WTC11 (cell line): ENCODE results near the gene IGFL2. TPM values are rescaled to one million over a fixed set of nuclear protein-coding genes. Genes with fewer than 3 reads are reported as not detected.
"Not testable (repeated sequence)": the region's sequence is repeated elsewhere in the genome, so short reads cannot be mapped to it uniquely, and the experiment has no call there.

Experiments
- ATAC-seq: fragments of 200-7000 bp; cut with Tn5 transposase; 2 replicates; pipeline ENCODE4 v1.10.0; 2021; ENCODE audit warnings: mild to moderate bottlenecking, moderate library complexity
- CTCF ChIA-PET: fragments of 300-600 bp; sonication (Branson Sonifier 250); formaldehyde crosslinking; loops from one replicate; lab custom pipeline; 2021; ENCODE audit warnings: antibody characterized with exemption; lab: Charles Lee
- POLR2A ChIA-PET: fragments of 350-600 bp; sonication (Branson Sonifier 250); formaldehyde crosslinking; loops from one replicate; lab custom pipeline; 2021; ENCODE audit warnings: antibody characterized with exemption; lab: Charles Lee
- DNase-seq: peaks from one replicate; pipeline ENCODE4 v3.0.0; 2021; ENCODE audit warnings: low spot score
- H3K27ac Mint-ChIP-seq: 2 replicates; pipeline ENCODE4 v1.8.0; 2021; ENCODE audit warnings: mixed read lengths
- H3K27me3 Mint-ChIP-seq: 2 replicates; pipeline ENCODE4 v1.8.0; 2021; ENCODE audit warnings: low read depth, mild to moderate bottlenecking, moderate library complexity, mixed read lengths
- H3K36me3 Mint-ChIP-seq: 2 replicates; pipeline ENCODE4 v1.8.0; 2021; ENCODE audit warnings: mixed read lengths
- H3K4me1 Mint-ChIP-seq: 2 replicates; pipeline ENCODE4 v1.8.0; 2022; ENCODE audit warnings: mixed read lengths
- H3K4me3 Mint-ChIP-seq: 2 replicates; pipeline ENCODE4 v1.8.0; 2021; ENCODE audit warnings: mild to moderate bottlenecking, moderate library complexity, mixed read lengths
- H3K9me3 Mint-ChIP-seq: 2 replicates; pipeline ENCODE4 v1.8.0; 2021; ENCODE audit warnings: mixed read lengths
- JAZF1 ChIP-seq: fragments of 250-450 bp; sonication (Bioruptor Pico); IDR thresholded peaks from 2 replicates; pipeline ENCODE4 v1.9.0; 2021; ENCODE audit warnings: moderate library complexity, mild to moderate bottlenecking, inconsistent platforms
- TP53 ChIP-seq: sonication (generic); formaldehyde crosslinking; IDR thresholded peaks from 2 replicates; pipeline ENCODE4 v1.8.1; 2023; ENCODE audit warnings: mild to moderate bottlenecking, missing genetic modification reagents
- ZBTB21 ChIP-seq: sonication (generic); formaldehyde crosslinking; IDR thresholded peaks from 2 replicates; pipeline ENCODE4 v1.8.1; 2023; ENCODE audit warnings: mild to moderate bottlenecking, missing genetic modification reagents, borderline replicate concordance
- ZNF138 ChIP-seq: sonication (generic); formaldehyde crosslinking; conservative IDR thresholded peaks from 2 replicates; pipeline ENCODE4 v1.8.1; 2022; ENCODE audit warnings: mild to moderate bottlenecking, moderate library complexity, missing genetic modification reagents
- ZNF416 ChIP-seq: fragments of 250-450 bp; sonication (Bioruptor Pico); IDR thresholded peaks from 2 replicates; pipeline ENCODE4 v1.9.0; 2021; ENCODE audit warnings: mild to moderate bottlenecking, inconsistent platforms
- total RNA-seq: library from RNA; stranded (reverse); gene quantifications from 3 replicates; pipeline ENCODE4 v1.2.3, GENCODE V29; 2021
- TF ChIP-seq, protein P1 (sequence below): fragments of 250-450 bp; sonication (Bioruptor Pico); IDR thresholded peaks from 2 replicates; pipeline ENCODE4 v1.9.0; 2021; ENCODE audit warnings: mild to moderate bottlenecking, borderline replicate concordance
- TF ChIP-seq, protein P2 (sequence below): sonication (generic); formaldehyde crosslinking; IDR thresholded peaks from 2 replicates; pipeline ENCODE4 v1.8.0; 2022; ENCODE audit warnings: missing genetic modification reagents
- TF ChIP-seq, protein P3 (sequence below): fragments of 200-600 bp; IDR thresholded peaks from 2 replicates; pipeline ENCODE4 v1.8.0; 2022; ENCODE audit warnings: antibody characterized with exemption
- TF ChIP-seq, protein P4 (sequence below): sonication (generic); formaldehyde crosslinking; IDR thresholded peaks from 2 replicates; pipeline ENCODE4 v1.8.1; 2023; ENCODE audit warnings: mild to moderate bottlenecking, missing genetic modification reagents, moderate library complexity
- TF ChIP-seq, protein P5 (sequence below): sonication (generic); formaldehyde crosslinking; conservative IDR thresholded peaks from 2 replicates; pipeline ENCODE4 v1.8.1; 2023; ENCODE audit warnings: mild to moderate bottlenecking, low read depth, missing genetic modification reagents, moderate library complexity
- TF ChIP-seq, protein P6 (sequence below): sonication (generic); formaldehyde crosslinking; IDR thresholded peaks from 2 replicates; pipeline ENCODE4 v1.8.0; 2023; ENCODE audit warnings: missing genetic modification reagents
- TF ChIP-seq, protein P7 (sequence below): sonication (generic); formaldehyde crosslinking; IDR thresholded peaks from 2 replicates; pipeline ENCODE4 v1.8.0; 2023; ENCODE audit warnings: mild to moderate bottlenecking, missing genetic modification reagents

Gene IGFL2
- total RNA-seq, 1 experiment from 2014 or later: not detected

DNA sequence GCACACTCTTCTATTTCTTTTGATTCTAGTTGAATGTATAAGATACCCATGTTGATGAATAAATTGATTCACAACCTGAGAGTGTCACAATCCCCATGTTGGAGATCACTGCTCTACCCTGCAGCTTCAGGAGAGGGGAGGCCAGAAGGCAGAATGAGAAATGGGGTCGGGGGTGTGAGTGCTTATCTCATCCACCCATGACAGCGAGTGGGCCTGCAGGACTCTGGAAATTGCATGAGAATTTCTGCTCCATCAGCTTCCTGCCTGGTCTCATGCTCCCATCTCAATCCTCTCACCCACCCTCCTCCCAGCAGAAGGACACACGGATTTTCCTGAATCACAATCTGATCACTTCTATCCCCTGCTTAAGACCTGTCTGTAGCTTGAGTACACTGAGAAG, 58.6 kb downstream of the IGFL2 start:
- TF ChIP-seq, protein P1, sequence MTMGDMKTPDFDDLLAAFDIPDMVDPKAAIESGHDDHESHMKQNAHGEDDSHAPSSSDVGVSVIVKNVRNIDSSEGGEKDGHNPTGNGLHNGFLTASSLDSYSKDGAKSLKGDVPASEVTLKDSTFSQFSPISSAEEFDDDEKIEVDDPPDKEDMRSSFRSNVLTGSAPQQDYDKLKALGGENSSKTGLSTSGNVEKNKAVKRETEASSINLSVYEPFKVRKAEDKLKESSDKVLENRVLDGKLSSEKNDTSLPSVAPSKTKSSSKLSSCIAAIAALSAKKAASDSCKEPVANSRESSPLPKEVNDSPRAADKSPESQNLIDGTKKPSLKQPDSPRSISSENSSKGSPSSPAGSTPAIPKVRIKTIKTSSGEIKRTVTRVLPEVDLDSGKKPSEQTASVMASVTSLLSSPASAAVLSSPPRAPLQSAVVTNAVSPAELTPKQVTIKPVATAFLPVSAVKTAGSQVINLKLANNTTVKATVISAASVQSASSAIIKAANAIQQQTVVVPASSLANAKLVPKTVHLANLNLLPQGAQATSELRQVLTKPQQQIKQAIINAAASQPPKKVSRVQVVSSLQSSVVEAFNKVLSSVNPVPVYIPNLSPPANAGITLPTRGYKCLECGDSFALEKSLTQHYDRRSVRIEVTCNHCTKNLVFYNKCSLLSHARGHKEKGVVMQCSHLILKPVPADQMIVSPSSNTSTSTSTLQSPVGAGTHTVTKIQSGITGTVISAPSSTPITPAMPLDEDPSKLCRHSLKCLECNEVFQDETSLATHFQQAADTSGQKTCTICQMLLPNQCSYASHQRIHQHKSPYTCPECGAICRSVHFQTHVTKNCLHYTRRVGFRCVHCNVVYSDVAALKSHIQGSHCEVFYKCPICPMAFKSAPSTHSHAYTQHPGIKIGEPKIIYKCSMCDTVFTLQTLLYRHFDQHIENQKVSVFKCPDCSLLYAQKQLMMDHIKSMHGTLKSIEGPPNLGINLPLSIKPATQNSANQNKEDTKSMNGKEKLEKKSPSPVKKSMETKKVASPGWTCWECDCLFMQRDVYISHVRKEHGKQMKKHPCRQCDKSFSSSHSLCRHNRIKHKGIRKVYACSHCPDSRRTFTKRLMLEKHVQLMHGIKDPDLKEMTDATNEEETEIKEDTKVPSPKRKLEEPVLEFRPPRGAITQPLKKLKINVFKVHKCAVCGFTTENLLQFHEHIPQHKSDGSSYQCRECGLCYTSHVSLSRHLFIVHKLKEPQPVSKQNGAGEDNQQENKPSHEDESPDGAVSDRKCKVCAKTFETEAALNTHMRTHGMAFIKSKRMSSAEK (CRISPR knock-in tag): no peak
- TF ChIP-seq, protein P2, sequence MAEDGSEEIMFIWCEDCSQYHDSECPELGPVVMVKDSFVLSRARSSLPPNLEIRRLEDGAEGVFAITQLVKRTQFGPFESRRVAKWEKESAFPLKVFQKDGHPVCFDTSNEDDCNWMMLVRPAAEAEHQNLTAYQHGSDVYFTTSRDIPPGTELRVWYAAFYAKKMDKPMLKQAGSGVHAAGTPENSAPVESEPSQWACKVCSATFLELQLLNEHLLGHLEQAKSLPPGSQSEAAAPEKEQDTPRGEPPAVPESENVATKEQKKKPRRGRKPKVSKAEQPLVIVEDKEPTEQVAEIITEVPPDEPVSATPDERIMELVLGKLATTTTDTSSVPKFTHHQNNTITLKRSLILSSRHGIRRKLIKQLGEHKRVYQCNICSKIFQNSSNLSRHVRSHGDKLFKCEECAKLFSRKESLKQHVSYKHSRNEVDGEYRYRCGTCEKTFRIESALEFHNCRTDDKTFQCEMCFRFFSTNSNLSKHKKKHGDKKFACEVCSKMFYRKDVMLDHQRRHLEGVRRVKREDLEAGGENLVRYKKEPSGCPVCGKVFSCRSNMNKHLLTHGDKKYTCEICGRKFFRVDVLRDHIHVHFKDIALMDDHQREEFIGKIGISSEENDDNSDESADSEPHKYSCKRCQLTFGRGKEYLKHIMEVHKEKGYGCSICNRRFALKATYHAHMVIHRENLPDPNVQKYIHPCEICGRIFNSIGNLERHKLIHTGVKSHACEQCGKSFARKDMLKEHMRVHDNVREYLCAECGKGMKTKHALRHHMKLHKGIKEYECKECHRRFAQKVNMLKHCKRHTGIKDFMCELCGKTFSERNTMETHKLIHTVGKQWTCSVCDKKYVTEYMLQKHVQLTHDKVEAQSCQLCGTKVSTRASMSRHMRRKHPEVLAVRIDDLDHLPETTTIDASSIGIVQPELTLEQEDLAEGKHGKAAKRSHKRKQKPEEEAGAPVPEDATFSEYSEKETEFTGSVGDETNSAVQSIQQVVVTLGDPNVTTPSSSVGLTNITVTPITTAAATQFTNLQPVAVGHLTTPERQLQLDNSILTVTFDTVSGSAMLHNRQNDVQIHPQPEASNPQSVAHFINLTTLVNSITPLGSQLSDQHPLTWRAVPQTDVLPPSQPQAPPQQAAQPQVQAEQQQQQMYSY (CRISPR knock-in tag): no peak
- TF ChIP-seq, protein P3, sequence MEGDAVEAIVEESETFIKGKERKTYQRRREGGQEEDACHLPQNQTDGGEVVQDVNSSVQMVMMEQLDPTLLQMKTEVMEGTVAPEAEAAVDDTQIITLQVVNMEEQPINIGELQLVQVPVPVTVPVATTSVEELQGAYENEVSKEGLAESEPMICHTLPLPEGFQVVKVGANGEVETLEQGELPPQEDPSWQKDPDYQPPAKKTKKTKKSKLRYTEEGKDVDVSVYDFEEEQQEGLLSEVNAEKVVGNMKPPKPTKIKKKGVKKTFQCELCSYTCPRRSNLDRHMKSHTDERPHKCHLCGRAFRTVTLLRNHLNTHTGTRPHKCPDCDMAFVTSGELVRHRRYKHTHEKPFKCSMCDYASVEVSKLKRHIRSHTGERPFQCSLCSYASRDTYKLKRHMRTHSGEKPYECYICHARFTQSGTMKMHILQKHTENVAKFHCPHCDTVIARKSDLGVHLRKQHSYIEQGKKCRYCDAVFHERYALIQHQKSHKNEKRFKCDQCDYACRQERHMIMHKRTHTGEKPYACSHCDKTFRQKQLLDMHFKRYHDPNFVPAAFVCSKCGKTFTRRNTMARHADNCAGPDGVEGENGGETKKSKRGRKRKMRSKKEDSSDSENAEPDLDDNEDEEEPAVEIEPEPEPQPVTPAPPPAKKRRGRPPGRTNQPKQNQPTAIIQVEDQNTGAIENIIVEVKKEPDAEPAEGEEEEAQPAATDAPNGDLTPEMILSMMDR: no peak
- TF ChIP-seq ZNF416 (CRISPR knock-in tag) (no peak), ZBTB21 (CRISPR knock-in tag) (no peak)
- TF ChIP-seq, protein P4, sequence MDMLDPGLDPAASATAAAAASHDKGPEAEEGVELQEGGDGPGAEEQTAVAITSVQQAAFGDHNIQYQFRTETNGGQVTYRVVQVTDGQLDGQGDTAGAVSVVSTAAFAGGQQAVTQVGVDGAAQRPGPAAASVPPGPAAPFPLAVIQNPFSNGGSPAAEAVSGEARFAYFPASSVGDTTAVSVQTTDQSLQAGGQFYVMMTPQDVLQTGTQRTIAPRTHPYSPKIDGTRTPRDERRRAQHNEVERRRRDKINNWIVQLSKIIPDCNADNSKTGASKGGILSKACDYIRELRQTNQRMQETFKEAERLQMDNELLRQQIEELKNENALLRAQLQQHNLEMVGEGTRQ (CRISPR knock-in tag): no peak
- TF ChIP-seq, all 79 proteins: peak for 0
- peaks cover 21% of the 10 kb centered on the region for H3K27me3 Mint-ChIP-seq
- ChIA-PET POLR2A (no interaction called here), CTCF (no interaction called here)
- ATAC-seq (no peak), DNase-seq (no peak)
- H3K9me3 Mint-ChIP-seq: peaks cover 33% of the 10 kb centered on the region
- H3K36me3 Mint-ChIP-seq: peaks cover 17% of the 10 kb centered on the region
- H3K4me3 Mint-ChIP-seq: no peak overlapping the region
- peaks cover 16% of the 10 kb centered on the region for H3K4me1 Mint-ChIP-seq
- H3K27ac Mint-ChIP-seq: no peak overlapping the region

DNA sequence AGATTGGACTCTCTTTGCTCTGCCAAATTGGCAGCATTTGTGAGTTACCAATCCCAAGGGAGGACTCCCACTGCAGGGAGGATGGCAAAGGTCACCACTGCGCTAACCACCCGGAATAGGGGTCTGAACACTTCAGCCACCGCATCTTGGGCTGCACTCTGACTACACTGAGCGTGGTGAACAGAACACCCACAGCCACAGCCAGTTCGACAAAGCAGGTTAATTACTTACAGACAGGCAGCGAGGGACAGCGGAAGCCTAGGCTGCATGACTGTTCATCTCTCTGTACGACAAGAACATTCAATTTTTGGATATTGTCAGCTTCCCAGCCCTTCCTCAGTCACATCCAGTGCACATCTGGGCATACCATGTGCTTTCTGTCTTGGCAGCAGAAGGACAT, 59.8 kb downstream of the IGFL2 start:
- DNase-seq, H3K27ac Mint-ChIP-seq, H3K4me3 Mint-ChIP-seq, ATAC-seq, H3K27me3 Mint-ChIP-seq, H3K36me3 Mint-ChIP-seq, CTCF ChIA-PET, POLR2A ChIA-PET: not testable (repeated sequence)
- Mint-ChIP-seq H3K9me3 (peaks cover 21% of the 10 kb centered on the region), H3K4me1 (peaks cover 28% of the 10 kb centered on the region)

DNA sequence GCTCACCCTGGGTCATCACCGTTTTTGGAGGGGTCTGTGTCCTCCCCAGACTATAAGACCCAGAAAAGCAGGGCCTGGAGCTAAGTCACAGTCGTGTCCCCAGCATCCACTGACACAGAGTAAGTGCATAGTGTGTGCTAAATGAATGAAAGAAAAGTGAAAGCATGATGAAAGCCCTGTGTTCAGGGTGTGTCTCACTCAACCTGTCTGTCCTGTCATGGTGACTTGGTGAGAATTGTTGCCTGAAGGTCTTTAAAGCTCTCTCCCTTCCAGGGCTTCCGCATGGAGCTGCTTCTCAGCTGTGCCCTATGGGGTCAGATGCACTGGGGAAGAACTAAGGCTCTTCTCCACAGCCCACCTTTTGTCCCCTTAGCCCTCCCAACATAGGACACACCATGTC, 61.0 kb downstream of the IGFL2 start:
- DNase-seq: no peak
- H3K27me3 Mint-ChIP-seq: peaks cover 4% of the 10 kb centered on the region; the same call in 1 of the 2 replicates
- POLR2A ChIA-PET: no interaction called here
- H3K4me1 Mint-ChIP-seq: peaks cover 32% of the 10 kb centered on the region
- H3K27ac Mint-ChIP-seq: no peak overlapping the region
- 0 out of 2 replicates have a peak, but pooled peaks cover 2% of the 10 kb centered on the region for H3K36me3 Mint-ChIP-seq
- peaks cover 16% of the 10 kb centered on the region for H3K9me3 Mint-ChIP-seq
- CTCF ChIA-PET: interaction anchor here (0.5 to 1.2 kb wide), 2 partner anchors 11 to 132 kb away, joined by 3 to 7 read pairs; no protein-coding TSS in a partner anchor
- ATAC-seq: no peak
- no peak overlapping the region for H3K4me3 Mint-ChIP-seq
- no peak for TF ChIP-seq ZNF416 (CRISPR knock-in tag)
- TF ChIP-seq TP53 (CRISPR knock-in tag): no peak
- no peak for TF ChIP-seq JAZF1
- no peak for TF ChIP-seq ZNF138 (CRISPR knock-in tag)
- TF ChIP-seq, protein P5, sequence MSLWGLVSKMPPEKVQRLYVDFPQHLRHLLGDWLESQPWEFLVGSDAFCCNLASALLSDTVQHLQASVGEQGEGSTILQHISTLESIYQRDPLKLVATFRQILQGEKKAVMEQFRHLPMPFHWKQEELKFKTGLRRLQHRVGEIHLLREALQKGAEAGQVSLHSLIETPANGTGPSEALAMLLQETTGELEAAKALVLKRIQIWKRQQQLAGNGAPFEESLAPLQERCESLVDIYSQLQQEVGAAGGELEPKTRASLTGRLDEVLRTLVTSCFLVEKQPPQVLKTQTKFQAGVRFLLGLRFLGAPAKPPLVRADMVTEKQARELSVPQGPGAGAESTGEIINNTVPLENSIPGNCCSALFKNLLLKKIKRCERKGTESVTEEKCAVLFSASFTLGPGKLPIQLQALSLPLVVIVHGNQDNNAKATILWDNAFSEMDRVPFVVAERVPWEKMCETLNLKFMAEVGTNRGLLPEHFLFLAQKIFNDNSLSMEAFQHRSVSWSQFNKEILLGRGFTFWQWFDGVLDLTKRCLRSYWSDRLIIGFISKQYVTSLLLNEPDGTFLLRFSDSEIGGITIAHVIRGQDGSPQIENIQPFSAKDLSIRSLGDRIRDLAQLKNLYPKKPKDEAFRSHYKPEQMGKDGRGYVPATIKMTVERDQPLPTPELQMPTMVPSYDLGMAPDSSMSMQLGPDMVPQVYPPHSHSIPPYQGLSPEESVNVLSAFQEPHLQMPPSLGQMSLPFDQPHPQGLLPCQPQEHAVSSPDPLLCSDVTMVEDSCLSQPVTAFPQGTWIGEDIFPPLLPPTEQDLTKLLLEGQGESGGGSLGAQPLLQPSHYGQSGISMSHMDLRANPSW (CRISPR knock-in tag): no peak
- TF ChIP-seq, protein P6, sequence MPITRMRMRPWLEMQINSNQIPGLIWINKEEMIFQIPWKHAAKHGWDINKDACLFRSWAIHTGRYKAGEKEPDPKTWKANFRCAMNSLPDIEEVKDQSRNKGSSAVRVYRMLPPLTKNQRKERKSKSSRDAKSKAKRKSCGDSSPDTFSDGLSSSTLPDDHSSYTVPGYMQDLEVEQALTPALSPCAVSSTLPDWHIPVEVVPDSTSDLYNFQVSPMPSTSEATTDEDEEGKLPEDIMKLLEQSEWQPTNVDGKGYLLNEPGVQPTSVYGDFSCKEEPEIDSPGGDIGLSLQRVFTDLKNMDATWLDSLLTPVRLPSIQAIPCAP: no peak
- TF ChIP-seq, protein P7, sequence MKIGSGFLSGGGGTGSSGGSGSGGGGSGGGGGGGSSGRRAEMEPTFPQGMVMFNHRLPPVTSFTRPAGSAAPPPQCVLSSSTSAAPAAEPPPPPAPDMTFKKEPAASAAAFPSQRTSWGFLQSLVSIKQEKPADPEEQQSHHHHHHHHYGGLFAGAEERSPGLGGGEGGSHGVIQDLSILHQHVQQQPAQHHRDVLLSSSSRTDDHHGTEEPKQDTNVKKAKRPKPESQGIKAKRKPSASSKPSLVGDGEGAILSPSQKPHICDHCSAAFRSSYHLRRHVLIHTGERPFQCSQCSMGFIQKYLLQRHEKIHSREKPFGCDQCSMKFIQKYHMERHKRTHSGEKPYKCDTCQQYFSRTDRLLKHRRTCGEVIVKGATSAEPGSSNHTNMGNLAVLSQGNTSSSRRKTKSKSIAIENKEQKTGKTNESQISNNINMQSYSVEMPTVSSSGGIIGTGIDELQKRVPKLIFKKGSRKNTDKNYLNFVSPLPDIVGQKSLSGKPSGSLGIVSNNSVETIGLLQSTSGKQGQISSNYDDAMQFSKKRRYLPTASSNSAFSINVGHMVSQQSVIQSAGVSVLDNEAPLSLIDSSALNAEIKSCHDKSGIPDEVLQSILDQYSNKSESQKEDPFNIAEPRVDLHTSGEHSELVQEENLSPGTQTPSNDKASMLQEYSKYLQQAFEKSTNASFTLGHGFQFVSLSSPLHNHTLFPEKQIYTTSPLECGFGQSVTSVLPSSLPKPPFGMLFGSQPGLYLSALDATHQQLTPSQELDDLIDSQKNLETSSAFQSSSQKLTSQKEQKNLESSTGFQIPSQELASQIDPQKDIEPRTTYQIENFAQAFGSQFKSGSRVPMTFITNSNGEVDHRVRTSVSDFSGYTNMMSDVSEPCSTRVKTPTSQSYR (CRISPR knock-in tag): no peak
